GM12864 (cell line): Measurements from ENCODE around the gene CEP41.

ENCODE experiments used
- DNase-seq: peaks from one replicate; pipeline ENCODE4 v3.0.0-alpha.2; 2011; ENCODE audit warnings: low read depth
- H3K4me3 ChIP-seq: 2 replicates; pipeline ENCODE4 v1.5.1; 2011; ENCODE audit warnings: mild to moderate bottlenecking, low read depth, low read length, control low read depth
- CTCF ChIP-seq: IDR thresholded peaks from 2 replicates; pipeline ENCODE4 v1.5.1; 2011; ENCODE audit warnings: low read depth, mild to moderate bottlenecking, moderate library complexity, low read length, control low read depth, inconsistent platforms; ENCODE audit errors: missing control alignments

CEP41 gene

DNA sequence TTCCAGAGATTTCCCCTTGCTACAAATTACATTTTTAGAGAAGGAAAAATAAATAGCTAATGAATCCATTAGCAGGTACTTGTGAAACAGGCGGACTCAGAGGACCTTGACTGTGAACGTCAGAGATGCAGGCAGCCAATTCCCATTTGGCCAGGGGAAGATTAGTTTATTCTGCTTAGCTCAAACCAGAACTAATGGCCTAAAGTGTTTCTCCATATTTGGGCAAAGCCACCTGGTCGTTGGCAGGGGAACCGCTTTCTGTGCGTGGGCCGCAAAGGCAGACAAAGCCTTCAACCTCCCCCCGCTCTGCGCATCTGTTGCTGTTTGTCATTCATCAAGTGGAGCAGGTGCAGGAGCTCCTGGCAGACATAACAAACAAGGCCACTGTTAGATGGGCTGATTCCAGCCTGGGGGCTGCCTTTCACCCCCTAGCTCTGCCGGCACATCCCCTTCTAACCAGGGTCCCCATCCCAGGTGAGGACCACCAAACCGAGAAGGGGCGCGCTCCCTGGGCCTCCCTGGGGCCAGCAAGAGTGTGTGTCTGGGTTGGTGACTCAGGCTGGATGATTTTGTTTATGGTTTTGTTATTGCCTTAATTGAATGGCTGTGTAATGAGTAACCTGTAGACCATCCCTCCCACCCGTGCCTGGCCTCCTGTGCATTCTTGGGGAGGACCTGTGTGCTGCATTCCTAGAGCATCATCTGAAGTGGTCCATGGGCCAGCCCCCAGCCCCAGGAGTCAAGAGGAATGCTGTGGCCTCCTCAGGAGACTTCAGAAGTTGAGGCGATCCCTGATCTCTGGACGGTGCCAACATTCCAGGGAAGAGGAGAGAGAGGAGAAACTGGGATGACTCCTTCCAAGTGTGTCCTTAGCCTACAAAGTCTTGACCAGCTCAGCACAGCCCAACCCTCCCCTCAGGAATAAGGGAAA, 75.0 kb downstream of the CEP41 start:
- H3K4me3 ChIP-seq = no peak overlapping the region
- no peak for TF ChIP-seq CTCF
- DNase-seq = peak; percentile 61

DNA sequence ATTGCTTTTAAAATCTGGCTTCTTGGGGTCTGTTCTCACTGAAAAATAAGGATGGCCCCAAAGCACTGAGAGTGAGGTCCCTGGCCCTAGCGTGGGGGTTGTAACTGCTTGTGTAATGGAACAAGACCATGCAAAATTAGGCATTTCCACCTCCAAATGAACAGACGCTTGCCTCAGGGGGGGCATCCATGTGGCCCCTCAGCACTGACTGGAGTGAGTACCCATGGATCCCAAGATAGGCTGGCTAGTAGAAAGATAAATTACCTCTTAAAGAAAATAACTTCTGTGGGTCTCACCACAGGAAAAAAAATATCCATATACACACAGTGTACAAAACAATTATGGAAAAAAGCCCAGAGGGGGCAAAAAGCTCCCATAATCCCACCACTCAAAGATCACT, 75.7 kb downstream of the CEP41 start:
- DNase-seq = no peak
- no peak for TF ChIP-seq CTCF
- no peak overlapping the region for H3K4me3 ChIP-seq

DNA sequence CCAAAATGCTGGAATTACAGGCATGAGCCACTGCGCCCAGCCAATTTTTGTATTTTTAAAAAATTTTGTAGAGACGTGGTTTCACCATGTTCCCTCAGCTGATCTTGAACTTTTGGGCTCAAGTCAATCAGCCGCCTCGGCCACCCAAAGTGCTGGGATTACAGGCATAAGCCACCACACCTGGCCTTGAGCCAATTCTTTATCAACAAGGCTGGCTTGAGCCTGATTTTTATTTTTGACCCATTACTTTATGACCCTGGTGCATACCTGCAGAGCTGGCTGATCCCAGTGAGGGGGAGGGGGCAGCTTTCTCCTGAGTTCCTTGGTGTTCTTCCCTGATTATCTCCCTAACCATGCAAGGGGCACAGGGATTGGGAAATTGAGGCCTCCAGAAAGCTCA, 76.4 kb downstream of the CEP41 start:
- no peak overlapping the region for H3K4me3 ChIP-seq
- TF ChIP-seq CTCF = no peak
- DNase-seq = no peak

GRCh38 chr7:130363026-130363847, 77.6 kb downstream of the CEP41 start:
- no peak overlapping the region for H3K4me3 ChIP-seq
- peak; percentile 36 for DNase-seq
- no peak for TF ChIP-seq CTCF

DNA sequence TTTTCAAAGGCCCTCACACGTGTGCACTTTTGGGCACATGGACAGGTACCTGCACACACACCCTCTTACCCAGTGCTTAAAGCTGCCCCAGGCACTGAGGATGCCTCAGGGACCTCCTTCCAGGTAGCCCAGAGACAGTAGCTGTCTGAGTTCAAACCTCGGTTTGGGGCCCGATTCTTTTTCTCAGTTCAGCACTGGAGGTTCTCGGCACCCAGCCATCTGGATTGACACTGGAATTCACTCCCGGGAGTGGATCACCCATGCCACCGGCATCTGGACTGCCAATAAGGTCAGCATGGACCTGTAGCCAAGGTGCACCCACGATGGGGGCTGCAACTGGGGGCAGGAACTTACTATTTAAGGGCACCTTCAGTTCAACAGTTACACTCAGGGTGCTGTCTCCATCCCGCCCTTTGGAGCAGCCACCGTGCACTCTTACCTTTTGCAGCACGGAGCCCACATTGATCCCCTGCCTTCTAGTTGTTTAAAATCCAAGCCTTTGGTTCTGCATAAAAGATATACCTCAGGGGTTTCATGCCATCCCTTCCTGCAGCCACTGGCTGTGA, 78.5 kb downstream of the CEP41 start:
- TF ChIP-seq CTCF = no peak
- DNase-seq = no peak
- H3K4me3 ChIP-seq = no peak overlapping the region

DNA sequence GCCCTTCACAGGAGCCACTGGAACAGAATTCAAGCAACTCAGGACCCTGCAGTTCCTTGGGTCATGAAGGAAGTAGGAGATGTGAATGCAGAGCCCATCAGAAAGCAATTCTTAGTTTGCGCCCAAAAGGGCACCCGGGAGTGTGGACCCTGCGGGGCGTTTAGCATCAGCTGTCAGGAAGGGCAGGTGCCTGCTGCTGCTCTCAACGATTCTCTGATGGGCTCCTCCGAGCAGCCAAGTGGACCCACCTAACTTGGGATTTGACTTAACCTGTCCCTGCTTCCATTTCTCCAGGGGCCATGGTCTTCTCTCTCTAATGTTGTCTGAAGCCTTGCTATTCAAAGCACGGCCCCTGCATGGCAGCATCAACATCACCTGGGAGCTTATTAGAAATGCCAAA, 79.1 kb downstream of the CEP41 start:
- TF ChIP-seq CTCF = no peak
- DNase-seq = no peak
- no peak overlapping the region for H3K4me3 ChIP-seq
